IMR-90 (cell line): ENCODE measurements around the gene IL1A. TPM values are rescaled to one million over a fixed set of nuclear protein-coding genes. Genes with fewer than 3 reads are reported as not detected.

Experiments used
- ATAC-seq: fragments of 200-7000 bp; cut with Tn5 transposase; 2 replicates; pipeline ENCODE4 v1.9.1; 2020; ENCODE audit warnings: low read depth, mild to moderate bottlenecking, moderate library complexity
- BruUV-seq: library from RNA; stranded (reverse); fragments of 400-500 nt; replicated peaks from 2 replicates; lab custom pipeline; 2021; lab: Mats Ljungman, UMichigan
- CTCF ChIA-PET: fragments of 300-600 bp; formaldehyde crosslinking; extraction: SDS; loops from one replicate; lab custom pipeline; 2021; ENCODE audit warnings: antibody characterized with exemption; lab: Yijun Ruan, JAX
- POLR2A ChIA-PET: fragments of 300-600 bp; sonication (Branson Sonifier 250); formaldehyde crosslinking; loops from one replicate; lab custom pipeline; 2022; ENCODE audit warnings: antibody characterized with exemption; ENCODE audit not compliant: unreplicated experiment; lab: Charles Lee
- DNase-seq: peaks from one replicate; pipeline ENCODE4 v3.0.0; 2013
- H2AFZ ChIP-seq: replicated peaks from 2 replicates; pipeline ENCODE3; 2013; ENCODE audit warnings: low read length, mild to moderate bottlenecking; ENCODE audit not compliant: poor library complexity
- H2AK5ac ChIP-seq: 2 replicates; pipeline ENCODE4 v1.6.1; 2013; ENCODE audit warnings: low read depth, low read length, inconsistent platforms
- H2AK9ac ChIP-seq: replicated peaks from 2 replicates; pipeline ENCODE3; 2013; ENCODE audit warnings: mild to moderate bottlenecking, low read depth, low read length, moderate library complexity; ENCODE audit not compliant: poor library complexity
- H2BK120ac ChIP-seq: 2 replicates; pipeline ENCODE4 v1.6.1; 2013; ENCODE audit warnings: low read depth, low read length, inconsistent platforms
- H2BK15ac ChIP-seq: 3 replicates; pipeline ENCODE4 v1.6.1; 2013; ENCODE audit warnings: low read depth, low read length, inconsistent platforms
- H2BK20ac ChIP-seq: 2 replicates; pipeline ENCODE4 v1.6.1; 2013; ENCODE audit warnings: low read depth, mild to moderate bottlenecking, inconsistent platforms, low read length, moderate library complexity
- H2BK5ac ChIP-seq: 2 replicates; pipeline ENCODE4 v1.6.1; 2013; ENCODE audit warnings: mild to moderate bottlenecking, low read depth, low read length, inconsistent platforms; ENCODE audit not compliant: poor library complexity, severe bottlenecking
- H3K14ac ChIP-seq: replicated peaks from 2 replicates; pipeline ENCODE4 v1.6.1; 2013; ENCODE audit warnings: low read depth, low read length, inconsistent platforms
- H3K18ac ChIP-seq: 2 replicates; pipeline ENCODE4 v1.6.1; 2013; ENCODE audit warnings: low read depth, low read length, control low read depth
- H3K23ac ChIP-seq: 2 replicates; pipeline ENCODE4 v1.6.1; 2013; ENCODE audit warnings: low read depth, low read length, inconsistent platforms
- H3K27ac ChIP-seq: 2 replicates; pipeline ENCODE4 v1.5.1; 2013; ENCODE audit warnings: mild to moderate bottlenecking, control low read depth, low read length; ENCODE audit not compliant: insufficient read depth
- H3K27me3 ChIP-seq: 2 replicates; pipeline ENCODE4 v1.6.1; 2013; ENCODE audit warnings: low read length; ENCODE audit not compliant: control insufficient read depth, insufficient read depth
- H3K36me3 ChIP-seq: 2 replicates; pipeline ENCODE4 v1.6.1; 2013; ENCODE audit warnings: low read length, mixed read lengths; ENCODE audit not compliant: control insufficient read depth, insufficient read depth
- H3K4ac ChIP-seq: 2 replicates; pipeline ENCODE4 v1.6.1; 2013; ENCODE audit warnings: low read depth, low read length, inconsistent platforms
- H3K4me1 ChIP-seq: 2 replicates; pipeline ENCODE4 v1.6.1; 2013; ENCODE audit warnings: low read length, mixed read lengths; ENCODE audit not compliant: control insufficient read depth, insufficient read depth
- H3K4me2 ChIP-seq: 2 replicates; pipeline ENCODE4 v1.6.1; 2013; ENCODE audit warnings: low read depth, mild to moderate bottlenecking, control low read depth, low read length, moderate library complexity
- H3K4me3 ChIP-seq: 2 replicates; pipeline ENCODE4 v1.5.1; 2013; ENCODE audit warnings: low read depth, mild to moderate bottlenecking, control low read depth, low read length, moderate library complexity; ENCODE audit not compliant: insufficient read depth
- H3K56ac ChIP-seq: 2 replicates; pipeline ENCODE4 v1.6.1; 2013; ENCODE audit warnings: low read length, inconsistent platforms; ENCODE audit not compliant: insufficient read depth; ENCODE audit errors: extremely low read depth
- H3K79me1 ChIP-seq, 2 experiments: 2 replicates each; pipeline ENCODE4 v1.6.1; 2013; ENCODE audit warnings: low read length in 2 of 2, inconsistent platforms in 1 of 2, low read depth in 1 of 2
- H3K9ac ChIP-seq: 2 replicates; pipeline ENCODE4 v1.6.1; 2013; ENCODE audit warnings: low read depth, low read length, control low read depth
- H3K9me1 ChIP-seq: 2 replicates; pipeline ENCODE4 v1.6.1; 2013; ENCODE audit warnings: low read length, inconsistent platforms; ENCODE audit not compliant: insufficient read depth
- H3K9me3 ChIP-seq: 2 replicates; pipeline ENCODE4 v1.6.1; 2013; ENCODE audit warnings: low read length; ENCODE audit not compliant: control insufficient read depth, insufficient read depth
- H4K20me1 ChIP-seq: 2 replicates; pipeline ENCODE4 v1.6.1; 2013; ENCODE audit warnings: low read length, inconsistent platforms; ENCODE audit not compliant: insufficient read depth
- H4K5ac ChIP-seq: 2 replicates; pipeline ENCODE4 v1.6.1; 2013; ENCODE audit warnings: mild to moderate bottlenecking, low read depth, low read length, control low read depth
- H4K8ac ChIP-seq, 2 experiments: 2 replicates each; pipeline ENCODE4 v1.6.1; 2013; ENCODE audit warnings: low read depth in 2 of 2, low read length in 2 of 2, control low read depth in 1 of 2, inconsistent platforms in 1 of 2
- H4K91ac ChIP-seq: 2 replicates; pipeline ENCODE4 v1.6.1; 2013; ENCODE audit warnings: low read depth, low read length, inconsistent platforms; ENCODE audit not compliant: insufficient read depth
- BHLHE40 ChIP-seq: fragments of 150-350 bp; IDR thresholded peaks from 2 replicates; pipeline ENCODE4 v1.6.1; 2016; ENCODE audit warnings: mild to moderate bottlenecking, low read depth, low read length
- FOS ChIP-seq: fragments of 150-350 bp; IDR thresholded peaks from 2 replicates; pipeline ENCODE4 v1.6.1; 2016; ENCODE audit warnings: low read depth, low read length
- MAFK ChIP-seq: IDR thresholded peaks from 2 replicates; pipeline ENCODE4 v1.6.1; 2012; ENCODE audit warnings: low read depth, low read length, improper control_type of control experiment
- MAZ ChIP-seq: IDR thresholded peaks from 2 replicates; pipeline ENCODE4 v1.6.1; 2012; ENCODE audit warnings: low read depth, mild to moderate bottlenecking, low read length, improper control_type of control experiment, moderate library complexity, borderline replicate concordance
- POLR2A ChIP-seq: IDR thresholded peaks from 2 replicates; pipeline ENCODE4 v1.6.1; 2012; ENCODE audit warnings: mild to moderate bottlenecking, low read depth, low read length
- RAD21 ChIP-seq: IDR thresholded peaks from 2 replicates; pipeline ENCODE4 v1.6.1; 2012; ENCODE audit warnings: low read length, improper control_type of control experiment
- WGBS, 2 experiments: methylation state at CpG; one replicate each; pipeline versions ENCODE4 v1.1.5 to v1.1.7; 2013; ENCODE audit warnings: missing lambda C conversion rate in 2 of 2; ENCODE audit not compliant: insufficient read length in 1 of 2; ENCODE audit errors: extremely low coverage in 2 of 2; 5-methylcytosine and 5-hydroxymethylcytosine counted together
- dilution Hi-C: fragments of 300-500 bp; cut with HindIII; formaldehyde crosslinking; loops from one replicate; pipeline ENCODE4 v1.14.3; 2018; ENCODE audit warnings: low sequenced_read_pairs; ENCODE audit not compliant: unreplicated experiment
- in situ Hi-C: fragments of 300-500 bp; cut with MboI; formaldehyde crosslinking; loops from 3 replicates; pipeline ENCODE4 v1.14.3; 2019; ENCODE audit warnings: low sequenced_read_pairs, inconsistent platforms, mixed read lengths
- intact Hi-C: fragments of 100-400 bp; cut with micrococcal nuclease; formaldehyde crosslinking; loops from 2 replicates; pipeline ENCODE4 v1.10.0; 2022
- polyA plus RNA-seq, 3 experiments: library from polyadenylated mRNA; depleted of rRNA; stranded (reverse); fragments of >200 nt; gene quantifications; 2 replicates each; pipeline ENCODE4 v1.2.3, GENCODE V29; 2012; ENCODE audit warnings: low replicate concordance in 1 of 3
- total RNA-seq: library from RNA; depleted of rRNA; stranded (reverse); fragments of >200 nt; gene quantifications from 2 replicates; pipeline ENCODE4 v1.2.3, GENCODE V29; 2012
- TF ChIP-seq, protein P1 (sequence below): conservative IDR thresholded peaks from 2 replicates; pipeline ENCODE4 v1.5.1; 2012; ENCODE audit warnings: mild to moderate bottlenecking, low read depth, low read length, improper control_type of control experiment
- TF ChIP-seq, protein P2 (sequence below): fragments of 150-350 bp; IDR thresholded peaks from 2 replicates; pipeline ENCODE4 v1.6.1; 2016; ENCODE audit warnings: low read depth, mild to moderate bottlenecking, low read length, moderate library complexity, borderline replicate concordance

Gene IL1A
- total and polyA plus RNA-seq, 2 of the 4 experiments (the other 2 are of a cell fraction), result 0.48 to 1.1 TPM

DNA sequence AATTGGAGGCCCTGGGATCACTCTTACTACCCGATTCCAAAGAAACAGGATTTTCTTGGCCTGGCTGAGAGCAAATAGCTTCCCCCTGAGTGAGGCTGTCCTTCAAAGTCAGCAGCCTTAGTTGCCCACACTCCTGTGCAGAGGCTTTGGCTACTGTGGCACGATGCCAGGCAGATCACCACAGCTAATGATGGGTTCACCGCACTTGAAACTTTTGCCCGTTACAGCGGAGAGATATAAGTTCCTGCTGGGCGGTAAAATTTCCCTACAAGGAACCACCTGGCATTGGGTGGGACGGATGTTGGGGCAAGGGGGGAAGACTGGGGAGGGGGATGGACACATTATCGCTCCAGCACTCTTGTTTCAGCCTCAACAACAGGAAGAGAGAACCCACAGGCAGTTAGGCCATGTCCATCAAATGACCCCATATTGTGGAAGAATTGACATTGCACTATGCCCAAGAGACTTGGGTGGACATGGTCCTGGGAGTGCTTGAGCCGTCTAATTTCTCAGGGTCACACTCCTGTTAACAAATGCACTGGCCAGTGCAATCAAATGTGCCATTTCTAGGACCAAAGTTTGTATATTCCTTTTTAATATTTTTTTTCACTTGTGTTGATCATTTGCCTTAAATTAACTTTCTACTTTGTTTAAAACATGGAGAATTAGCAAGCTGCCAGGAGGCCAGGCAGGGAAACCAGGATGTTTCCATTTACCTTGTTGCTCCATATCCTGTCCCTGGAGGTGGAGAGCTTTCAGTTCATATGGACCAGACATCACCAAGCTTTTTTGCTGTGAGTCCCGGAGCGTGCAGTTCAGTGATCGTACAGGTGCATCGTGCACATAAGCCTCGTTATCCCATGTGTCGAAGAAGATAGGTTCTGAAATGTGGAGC is 47.9 kb upstream of the IL1A start:
- H3K27me3 ChIP-seq, result no peaks in the 10 kb centered on the region
- no peak overlapping the region for H3K14ac ChIP-seq
- ATAC-seq, result no peak
- DNase-seq, result no peak
- POLR2A ChIA-PET, result interaction anchor here (0.7 kb wide), 1 partner anchor 54 kb away, joined by 5 read pairs; no protein-coding TSS in a partner anchor
- TF ChIP-seq, protein P1, sequence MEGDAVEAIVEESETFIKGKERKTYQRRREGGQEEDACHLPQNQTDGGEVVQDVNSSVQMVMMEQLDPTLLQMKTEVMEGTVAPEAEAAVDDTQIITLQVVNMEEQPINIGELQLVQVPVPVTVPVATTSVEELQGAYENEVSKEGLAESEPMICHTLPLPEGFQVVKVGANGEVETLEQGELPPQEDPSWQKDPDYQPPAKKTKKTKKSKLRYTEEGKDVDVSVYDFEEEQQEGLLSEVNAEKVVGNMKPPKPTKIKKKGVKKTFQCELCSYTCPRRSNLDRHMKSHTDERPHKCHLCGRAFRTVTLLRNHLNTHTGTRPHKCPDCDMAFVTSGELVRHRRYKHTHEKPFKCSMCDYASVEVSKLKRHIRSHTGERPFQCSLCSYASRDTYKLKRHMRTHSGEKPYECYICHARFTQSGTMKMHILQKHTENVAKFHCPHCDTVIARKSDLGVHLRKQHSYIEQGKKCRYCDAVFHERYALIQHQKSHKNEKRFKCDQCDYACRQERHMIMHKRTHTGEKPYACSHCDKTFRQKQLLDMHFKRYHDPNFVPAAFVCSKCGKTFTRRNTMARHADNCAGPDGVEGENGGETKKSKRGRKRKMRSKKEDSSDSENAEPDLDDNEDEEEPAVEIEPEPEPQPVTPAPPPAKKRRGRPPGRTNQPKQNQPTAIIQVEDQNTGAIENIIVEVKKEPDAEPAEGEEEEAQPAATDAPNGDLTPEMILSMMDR, result no peak
- TF ChIP-seq RAD21 (no peak), FOS (no peak), BHLHE40 (no peak), MAZ (no peak), POLR2A (no peak), MAFK (no peak)
- TF ChIP-seq, protein P2, sequence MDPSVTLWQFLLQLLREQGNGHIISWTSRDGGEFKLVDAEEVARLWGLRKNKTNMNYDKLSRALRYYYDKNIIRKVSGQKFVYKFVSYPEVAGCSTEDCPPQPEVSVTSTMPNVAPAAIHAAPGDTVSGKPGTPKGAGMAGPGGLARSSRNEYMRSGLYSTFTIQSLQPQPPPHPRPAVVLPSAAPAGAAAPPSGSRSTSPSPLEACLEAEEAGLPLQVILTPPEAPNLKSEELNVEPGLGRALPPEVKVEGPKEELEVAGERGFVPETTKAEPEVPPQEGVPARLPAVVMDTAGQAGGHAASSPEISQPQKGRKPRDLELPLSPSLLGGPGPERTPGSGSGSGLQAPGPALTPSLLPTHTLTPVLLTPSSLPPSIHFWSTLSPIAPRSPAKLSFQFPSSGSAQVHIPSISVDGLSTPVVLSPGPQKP, result no peak
- in situ Hi-C loops, result no loop called here
- H3K23ac ChIP-seq, result no peak overlapping the region
- H3K36me3 ChIP-seq, result no peaks in the 10 kb centered on the region; the same call in 1 of the 2 replicates
- no TSS peak for BruUV-seq
- no peak overlapping the region for H2BK120ac ChIP-seq
- no peak overlapping the region for H3K56ac ChIP-seq
- no peak overlapping the region for H3K18ac ChIP-seq
- H3K79me1 ChIP-seq, result peaks cover 0 to 5% of the 10 kb centered on the region in 2 experiments; a peak in 1 of 4 replicates
- no peak overlapping the region for H3K4me3 ChIP-seq
- H3K4me2 ChIP-seq, result no peak overlapping the region
- no peaks in the 10 kb centered on the region for H3K9me3 ChIP-seq
- dilution Hi-C loops, result no loop called here
- H3K9me1 ChIP-seq, result no peaks in the 10 kb centered on the region
- H3K27ac ChIP-seq, result no peak overlapping the region
- no peak overlapping the region for H4K5ac ChIP-seq
- no peak overlapping the region for H3K4ac ChIP-seq
- no peak overlapping the region for H3K9ac ChIP-seq
- H2BK20ac ChIP-seq, result no peak overlapping the region
- whole genome bisulfite sequencing, 2 experiments, result 90% methylated on average over 5 of the region's 15 CpGs; no CpG with 5 or more reads in 1 of the 2 experiments
- no peak overlapping the region for H2AK9ac ChIP-seq
- H3K4me1 ChIP-seq, result peaks cover 8% of the 10 kb centered on the region; the same call in 1 of the 2 replicates
- no peaks in the 10 kb centered on the region for H4K20me1 ChIP-seq
- no peak overlapping the region for H4K8ac ChIP-seq
- intact Hi-C loops, result no loop called here
- CTCF ChIA-PET, result interaction anchor here (0.5 kb wide), 1 partner anchor 14 kb away, joined by 4 read pairs; no protein-coding TSS in a partner anchor
- H4K91ac ChIP-seq, result no peak overlapping the region
- H2BK5ac ChIP-seq, result no peak overlapping the region
- H2AFZ ChIP-seq, result no peak overlapping the region
- no peak overlapping the region for H2AK5ac ChIP-seq
- no peak overlapping the region for H2BK15ac ChIP-seq
